Measurements from ENCODE around the gene CDK12. TPM values are rescaled to one million over a fixed set of nuclear protein-coding genes. Genes with fewer than 3 reads are reported as not detected.

The CDK12 gene
- total RNA-seq, 1 experiment from 2014 or later = 51.2 TPM

- no peak for TF ChIP-seq EZH2 (IDR thresholded peaks at IDR 0.05)
- TF ChIP-seq TCF7L2 (IDR thresholded peaks at IDR 0.05; ENCODE audit: borderline replicate concordance, extremely low read depth, insufficient read depth, insufficient read length) = no peak
- TF ChIP-seq SP1 (IDR thresholded peaks at IDR 0.05; ENCODE audit: low read depth) = 0 out of 2 replicates have a peak, but pooled peaks have one; percentile 29
- TF ChIP-seq EZH2phosphoT487 (IDR thresholded peaks at IDR 0.05; ENCODE audit: borderline replicate concordance) = no peak
Observed at GRCh38 chr17:39573447-39574298, 112.4 kb downstream of the CDK12 start (continued).

- no peaks in the 10 kb centered on the region for H3K27me3 ChIP-seq (ENCODE audit: insufficient read depth, low read length)
- no peak overlapping the region for H3K9ac ChIP-seq (ENCODE audit: low read length)
- CTCF ChIA-PET = interaction anchor here (0.6 to 1.8 kb wide), 8 partner anchors 10 to 47 kb away, joined by 3 to 16 read pairs (median 6); no protein-coding TSS in a partner anchor
- H3K4me3 ChIP-seq (replicated peaks in 1 of 2; ENCODE audit: low read depth in 1 of 2, low read length in 2 of 2) = no peak overlapping the region
- no peaks in the 10 kb centered on the region for H3K9me3 ChIP-seq (ENCODE audit: control insufficient read depth in 1 of 2, insufficient read depth in 1 of 2, low read depth in 1 of 2, low read length in 2 of 2)
- no peak overlapping the region for H3K4me2 ChIP-seq (ENCODE audit: low read length)
- no peak overlapping the region for H2AFZ ChIP-seq (ENCODE audit: low read depth, low read length, poor library complexity, severe bottlenecking)
- ATAC-seq (peak; percentile 52), DNase-seq (ENCODE audit: low read depth, low spot score) (peak; percentile 6)
- POLR2A ChIA-PET = interaction anchor here (0.7 to 1.2 kb wide), 2 partner anchors 10 to 56 kb away, joined by 3 read pairs; no protein-coding TSS in a partner anchor
- intact Hi-C loops (cut with micrococcal nuclease) = no loop called here
- H3K4me1 ChIP-seq (ENCODE audit: control insufficient read depth in 1 of 2, insufficient read depth in 2 of 2, low read length in 2 of 2) = peaks cover 4 to 11% of the 10 kb centered on the region in 2 experiments; a peak in 2 of 4 replicates
- no peak overlapping the region for H3K27ac ChIP-seq (ENCODE audit: low read depth, low read length)
- no peaks in the 10 kb centered on the region for H3K36me3 ChIP-seq (ENCODE audit: control insufficient read depth in 1 of 2, insufficient read depth in 2 of 2, low read length in 2 of 2)
- no TSS peak for BruUV-seq (replicated peaks)
- no peaks in the 10 kb centered on the region for H3K79me2 ChIP-seq (ENCODE audit: insufficient read depth, low read length)
- H3K9me2 ChIP-seq (ENCODE audit: insufficient read depth) = no peaks in the 10 kb centered on the region
- no peak for TF ChIP-seq TCF7L2 (IDR thresholded peaks at IDR 0.05; ENCODE audit: borderline replicate concordance, extremely low read depth, insufficient read depth, insufficient read length)
- TF ChIP-seq SIN3A (IDR thresholded peaks at IDR 0.05; ENCODE audit: low read depth) = no peak
- TF ChIP-seq EZH2phosphoT487 (IDR thresholded peaks at IDR 0.05; ENCODE audit: borderline replicate concordance) = no peak
- peak; percentile 32 for TF ChIP-seq RAD21 (IDR thresholded peaks at IDR 0.05; ENCODE audit: low read depth)
- TF ChIP-seq ZBTB33 (IDR thresholded peaks at IDR 0.05; ENCODE audit: extremely low read depth, insufficient replicate concordance, low read length) = no peak
- TF ChIP-seq SRF (IDR thresholded peaks at IDR 0.05; ENCODE audit: low read depth) = no peak
- TF ChIP-seq EGR1 (IDR thresholded peaks at IDR 0.05; ENCODE audit: low read depth) = no peak
- no peak for TF ChIP-seq FOSL1 (IDR thresholded peaks at IDR 0.05; ENCODE audit: low read depth)
- no peak for TF ChIP-seq REST (IDR thresholded peaks at IDR 0.05; ENCODE audit: low read depth)
- peak; percentile 23 to 88 (median 71); a peak in 5 of 6 replicates for TF ChIP-seq CTCF (IDR thresholded peaks at IDR 0.05 in 2 of 3, conservative IDR thresholded peaks at IDR 0.05 in 1 of 3; ENCODE audit: borderline replicate concordance in 1 of 3, insufficient read depth in 1 of 3, low read depth in 2 of 3, low read length in 2 of 3)
- TF ChIP-seq POLR2AphosphoS5 (IDR thresholded peaks at IDR 0.05; ENCODE audit: low read depth, low read length) = no peak
- no peaks in the 10 kb centered on the region for H4K20me1 ChIP-seq (ENCODE audit: insufficient read depth)
- RAD21 ChIA-PET (ENCODE audit: low non-redundant PET in 1 of 2, low total read pairs in 2 of 2, uncharacterized antibody in 2 of 2, unreplicated experiment in 2 of 2) = no interaction called here
Observed at GRCh38 chr17:39576187-39576586, 114.9 kb downstream of the CDK12 start.
